Bronchial epithelial cell (primary cell): Measurements from ENCODE around the gene TMEM121B. TPM values are rescaled to one million over a fixed set of nuclear protein-coding genes. Genes with fewer than 3 reads are reported as not detected.

Experiments used
- DNase-seq: peaks from one replicate; pipeline ENCODE4 v3.0.0-alpha.2; 2010; ENCODE audit warnings: low read depth
- FAIRE-seq: peaks from 2 replicates; lab custom pipeline; 2011; peaks lifted over from hg19 to GRCh38; lab: Jason Lieb, UNC
- H3K27me3 ChIP-seq: 2 replicates; pipeline ENCODE4 v1.5.1; 2011; ENCODE audit warnings: low read length; ENCODE audit not compliant: control insufficient read depth, insufficient read depth
- H3K36me3 ChIP-seq: 2 replicates; pipeline ENCODE4 v1.5.1; 2011; ENCODE audit warnings: low read length; ENCODE audit not compliant: control insufficient read depth, insufficient read depth
- H3K4me3 ChIP-seq: 2 replicates; pipeline ENCODE4 v1.5.1; 2011; ENCODE audit warnings: mild to moderate bottlenecking, low read depth, low read length, control low read depth
- total RNA-seq: library from RNA; depleted of rRNA; stranded (reverse); fragments of >200 nt; gene quantifications from 2 replicates; pipeline ENCODE4 v1.2.1, GENCODE V29; 2014
- TF ChIP-seq, protein P1 (sequence below): IDR thresholded peaks from 2 replicates; pipeline ENCODE4 v1.5.1; 2011; ENCODE audit warnings: mild to moderate bottlenecking, moderate library complexity, low read length, control low read depth, inconsistent platforms; ENCODE audit not compliant: insufficient read depth, severe bottlenecking

Gene TMEM121B
- total RNA-seq, 1 donor from 2014 or later = not detected

DNA sequence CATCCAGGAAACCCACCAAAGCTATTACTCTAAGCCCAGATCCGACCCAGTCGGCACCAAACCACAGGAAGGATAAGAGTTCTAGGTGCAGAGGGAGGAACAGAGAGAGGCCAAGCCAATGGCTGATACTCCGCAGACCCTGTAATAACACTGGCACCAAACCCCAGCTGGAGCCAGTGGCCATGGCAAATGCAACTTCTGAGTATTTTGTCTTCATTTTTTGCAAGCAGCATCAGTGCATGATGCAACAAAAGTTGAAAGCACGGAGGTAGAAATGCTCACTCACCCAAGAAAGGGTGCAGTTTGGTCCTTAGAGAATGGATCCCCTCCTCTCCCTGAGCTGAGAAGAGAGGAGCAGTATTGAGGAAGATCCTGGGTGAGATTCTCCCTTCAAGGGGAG lies 2.8 kb downstream of the TMEM121B start:
- TF ChIP-seq, protein P1, sequence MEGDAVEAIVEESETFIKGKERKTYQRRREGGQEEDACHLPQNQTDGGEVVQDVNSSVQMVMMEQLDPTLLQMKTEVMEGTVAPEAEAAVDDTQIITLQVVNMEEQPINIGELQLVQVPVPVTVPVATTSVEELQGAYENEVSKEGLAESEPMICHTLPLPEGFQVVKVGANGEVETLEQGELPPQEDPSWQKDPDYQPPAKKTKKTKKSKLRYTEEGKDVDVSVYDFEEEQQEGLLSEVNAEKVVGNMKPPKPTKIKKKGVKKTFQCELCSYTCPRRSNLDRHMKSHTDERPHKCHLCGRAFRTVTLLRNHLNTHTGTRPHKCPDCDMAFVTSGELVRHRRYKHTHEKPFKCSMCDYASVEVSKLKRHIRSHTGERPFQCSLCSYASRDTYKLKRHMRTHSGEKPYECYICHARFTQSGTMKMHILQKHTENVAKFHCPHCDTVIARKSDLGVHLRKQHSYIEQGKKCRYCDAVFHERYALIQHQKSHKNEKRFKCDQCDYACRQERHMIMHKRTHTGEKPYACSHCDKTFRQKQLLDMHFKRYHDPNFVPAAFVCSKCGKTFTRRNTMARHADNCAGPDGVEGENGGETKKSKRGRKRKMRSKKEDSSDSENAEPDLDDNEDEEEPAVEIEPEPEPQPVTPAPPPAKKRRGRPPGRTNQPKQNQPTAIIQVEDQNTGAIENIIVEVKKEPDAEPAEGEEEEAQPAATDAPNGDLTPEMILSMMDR = no peak
- peaks cover 20% of the 10 kb centered on the region for H3K27me3 ChIP-seq
- H3K4me3 ChIP-seq = no peak overlapping the region
- no peaks in the 10 kb centered on the region for H3K36me3 ChIP-seq
- DNase-seq = no peak
- FAIRE-seq = peak; percentile 50

DNA sequence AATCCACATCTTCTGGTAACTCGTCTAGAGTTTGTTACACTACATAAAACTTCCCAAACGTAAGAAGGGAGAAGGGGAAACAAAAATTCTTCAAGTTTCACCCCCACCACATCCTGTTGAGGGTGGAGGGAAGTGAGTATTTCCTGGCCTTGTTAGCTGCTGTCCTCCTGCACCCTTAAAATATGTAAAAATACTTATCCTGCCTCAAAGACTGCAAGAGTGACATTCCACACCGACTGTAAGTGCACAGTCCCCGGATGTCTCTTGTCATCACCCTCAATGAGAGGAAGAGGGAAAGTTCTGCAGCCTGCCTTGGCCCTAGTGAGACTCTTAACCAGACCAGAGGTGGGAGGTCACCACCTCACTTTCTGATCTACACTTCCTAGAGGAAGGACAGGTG lies 3.3 kb downstream of the TMEM121B start:
- TF ChIP-seq, protein P1 = no peak
- FAIRE-seq (no peak), DNase-seq (no peak)
- H3K27me3 ChIP-seq = peaks cover 20% of the 10 kb centered on the region
- H3K36me3 ChIP-seq = no peaks in the 10 kb centered on the region
- H3K4me3 ChIP-seq = no peak overlapping the region

DNA sequence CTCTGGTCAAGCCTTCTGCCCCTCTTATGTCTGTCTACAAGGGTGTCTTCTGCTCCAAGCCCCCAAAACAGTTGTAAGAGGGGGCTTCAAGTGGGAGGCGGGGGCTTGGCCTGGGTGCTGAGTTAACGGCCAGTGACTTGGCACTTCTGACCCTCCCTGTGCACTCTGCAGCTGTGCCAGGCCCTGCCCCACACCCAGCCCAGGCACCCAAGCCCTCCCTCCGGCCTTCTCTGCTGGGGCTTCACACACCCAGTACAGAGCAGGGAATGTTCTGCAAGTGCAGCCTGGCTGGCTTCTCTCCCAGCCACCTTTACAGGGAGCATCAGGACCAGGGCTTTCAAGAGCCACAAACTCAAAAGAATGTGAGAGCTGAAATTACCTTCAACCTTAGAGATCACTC lies 3.8 kb downstream of the TMEM121B start:
- Histone ChIP-seq H3K27me3 (peaks cover 20% of the 10 kb centered on the region), H3K4me3 (no peak overlapping the region), H3K36me3 (no peaks in the 10 kb centered on the region)
- no peak for DNase-seq
- FAIRE-seq = no peak
- TF ChIP-seq, protein P1 = no peak

DNA sequence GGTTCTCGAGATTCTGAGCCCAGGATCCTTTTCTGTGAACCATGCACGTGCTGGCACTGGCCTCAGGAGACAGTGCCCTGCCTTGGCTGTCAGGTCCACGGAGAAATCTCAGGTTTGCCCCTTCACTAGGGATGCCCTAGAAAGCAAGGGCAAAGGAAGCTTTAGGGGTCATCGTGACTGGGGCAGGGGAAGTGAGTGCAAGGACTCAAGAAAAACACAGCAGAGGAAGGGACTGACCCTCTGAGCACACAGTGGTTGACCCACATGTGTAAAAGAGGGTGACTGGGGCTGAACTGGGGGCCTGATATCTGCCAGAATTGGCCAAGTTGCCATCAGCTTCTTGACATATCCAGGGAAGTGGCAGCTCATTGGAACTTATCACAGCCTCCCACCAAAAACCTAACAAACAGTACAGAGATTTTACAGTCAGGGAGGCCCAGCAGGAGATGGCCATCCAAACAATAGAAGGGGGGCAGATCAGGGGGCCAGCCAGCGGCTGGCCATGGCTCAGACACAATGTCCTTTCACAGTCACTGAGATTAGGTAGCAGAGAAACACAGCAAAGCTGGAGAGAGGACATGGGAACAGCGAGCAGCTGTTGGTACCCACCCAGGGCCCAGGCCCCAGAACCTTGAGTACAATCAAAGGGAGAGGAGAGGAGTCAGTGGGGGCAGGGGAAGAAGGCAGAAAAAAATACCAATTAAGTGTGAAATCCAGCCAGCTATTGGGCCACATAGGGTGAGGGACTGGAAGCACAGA lies 4.4 kb downstream of the TMEM121B start:
- TF ChIP-seq, protein P1 = no peak
- Histone ChIP-seq H3K36me3 (no peaks in the 10 kb centered on the region), H3K27me3 (peaks cover 14% of the 10 kb centered on the region), H3K4me3 (no peak overlapping the region)
- DNase-seq (no peak), FAIRE-seq (no peak)

DNA sequence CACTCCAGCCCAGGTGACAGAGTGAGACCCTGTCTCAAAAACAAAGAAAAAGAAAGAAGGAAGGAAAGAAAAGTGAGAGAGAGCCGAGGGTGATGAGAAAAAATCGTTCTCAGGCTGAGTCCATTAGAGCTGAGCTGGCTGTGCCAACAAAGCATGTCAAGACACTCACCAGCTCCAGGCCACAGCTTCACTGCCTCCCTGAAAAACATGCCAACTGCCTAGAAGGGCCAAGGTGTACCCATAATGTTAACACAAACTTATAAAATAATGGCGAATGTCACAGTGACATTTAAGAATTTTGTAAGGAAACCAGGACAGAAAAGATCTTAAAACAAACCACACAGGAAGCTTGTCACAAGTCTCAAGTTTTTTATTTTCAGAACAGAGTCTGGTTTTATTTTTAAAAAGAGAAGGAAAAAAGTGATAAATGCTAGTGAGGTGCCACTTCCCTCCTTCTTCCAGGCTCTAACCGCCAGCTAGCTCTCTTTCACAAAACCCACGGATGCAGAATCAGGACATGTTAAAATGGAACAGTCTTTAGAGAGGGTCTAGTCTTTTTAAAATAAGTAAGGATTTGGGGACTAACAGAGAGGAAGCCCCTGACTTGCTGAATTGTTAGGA lies 5.1 kb downstream of the TMEM121B start:
- DNase-seq (no peak), FAIRE-seq (no peak)
- TF ChIP-seq, protein P1 = no peak
- Histone ChIP-seq H3K36me3 (no peaks in the 10 kb centered on the region), H3K27me3 (peaks cover 10% of the 10 kb centered on the region), H3K4me3 (no peak overlapping the region)
